ENCODE results near the gene CPM.

The CPM gene

DNA sequence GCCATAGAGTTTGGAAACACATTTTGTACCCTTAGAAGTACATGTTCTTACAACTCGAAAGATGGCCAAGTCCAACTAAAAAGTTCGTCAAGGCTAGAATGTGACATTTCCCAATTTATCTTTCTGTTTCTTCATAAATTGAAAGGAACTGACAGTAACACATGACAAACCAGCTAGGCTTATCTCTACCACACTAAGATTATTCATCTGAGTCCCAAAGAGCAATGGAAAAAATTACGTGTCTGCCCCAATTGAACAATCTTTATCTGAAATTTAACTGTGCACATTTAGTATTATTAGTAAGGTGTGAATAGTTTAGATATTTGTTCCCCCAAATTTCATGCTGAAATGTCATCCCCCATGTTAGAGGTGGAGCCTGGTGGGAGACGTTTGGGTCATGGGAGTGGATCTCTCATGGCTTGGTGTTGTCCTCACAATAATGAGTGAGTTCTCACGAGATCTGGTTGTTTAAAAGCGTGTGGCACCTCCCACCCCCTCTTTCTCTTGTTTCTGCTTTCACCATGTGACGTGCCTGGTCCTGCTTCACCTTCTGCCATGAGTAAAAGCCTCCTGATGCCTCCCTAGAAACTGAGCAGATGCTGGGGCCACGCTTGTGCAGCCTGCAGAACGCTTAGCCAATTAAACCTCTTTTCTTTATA is 13.3 kb downstream of the CPM start:
- Histone ChIP-seq H3K4me3 (ENCODE audit: low read length) (no peak overlapping the region), H3K9ac (ENCODE audit: low read length) (no peak overlapping the region)

DNA sequence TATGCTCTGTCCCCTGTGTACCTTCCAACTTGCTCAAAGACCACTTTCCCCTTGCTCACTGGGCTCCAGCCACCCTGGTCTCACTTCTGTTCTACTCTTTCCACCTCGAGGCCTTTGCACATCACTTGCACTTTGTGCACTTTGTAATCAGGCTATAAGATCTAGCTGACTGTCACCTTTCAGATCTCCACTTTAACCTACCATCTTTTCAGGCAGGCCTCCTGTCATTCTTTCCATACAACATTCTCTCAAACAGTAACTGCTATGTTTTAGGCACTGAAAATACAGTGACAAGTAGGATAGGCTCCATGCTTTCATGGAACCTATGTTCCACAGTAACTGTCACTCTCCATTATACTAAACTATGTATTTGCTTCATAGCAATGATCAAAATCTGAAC is 14.0 kb downstream of the CPM start:
- TF ChIP-seq EZH2 (optimal IDR thresholded peaks at IDR 0.05; ENCODE audit: low read depth, low read length) (no peak), CTCF (IDR thresholded peaks at IDR 0.05; ENCODE audit: low read length) (no peak), EZH2phosphoT487 (IDR thresholded peaks at IDR 0.05; ENCODE audit: low read length) (no peak)
- H3K27me3 ChIP-seq (replicated peaks; ENCODE audit: insufficient read depth, low read length), result no peaks in the 10 kb centered on the region
- H4K20me1 ChIP-seq (ENCODE audit: insufficient read depth, low read length), result no peaks in the 10 kb centered on the region
- H3K9ac ChIP-seq (ENCODE audit: low read length), result no peak overlapping the region
- no peak overlapping the region for H2AFZ ChIP-seq (ENCODE audit: low read length)
- no peaks in the 10 kb centered on the region for H3K4me1 ChIP-seq (ENCODE audit: low read length)
- H3K27ac ChIP-seq (ENCODE audit: low read length), result no peak overlapping the region
- no peaks in the 10 kb centered on the region for H3K36me3 ChIP-seq (replicated peaks; ENCODE audit: insufficient read depth, low read length)
- no peak overlapping the region for H3K4me3 ChIP-seq (ENCODE audit: low read length)
- H3K9me3 ChIP-seq (replicated peaks; ENCODE audit: insufficient read depth, low read length), result no peaks in the 10 kb centered on the region
- H3K9me2 ChIP-seq (replicated peaks; ENCODE audit: insufficient read depth, low read length), result no peaks in the 10 kb centered on the region
- H3F3A ChIP-seq (ENCODE audit: insufficient read depth, low read length), result no peaks in the 10 kb centered on the region
- DNase-seq, result no peak
- no peak overlapping the region for H3K4me2 ChIP-seq (ENCODE audit: low read depth, low read length)
- no peaks in the 10 kb centered on the region for H3K79me2 ChIP-seq (ENCODE audit: low read length)

More for the DNA sequence above, 13.3 kb downstream of the CPM start:
- no peaks in the 10 kb centered on the region for H3K9me2 ChIP-seq (replicated peaks; ENCODE audit: insufficient read depth, low read length)
- no peaks in the 10 kb centered on the region for H3K36me3 ChIP-seq (replicated peaks; ENCODE audit: insufficient read depth, low read length)
- H3K4me2 ChIP-seq (ENCODE audit: low read depth, low read length), result no peak overlapping the region
- no peaks in the 10 kb centered on the region for H4K20me1 ChIP-seq (ENCODE audit: insufficient read depth, low read length)
- H3F3A ChIP-seq (ENCODE audit: insufficient read depth, low read length), result no peaks in the 10 kb centered on the region
- no peaks in the 10 kb centered on the region for H3K79me2 ChIP-seq (ENCODE audit: low read length)
- no peak overlapping the region for H2AFZ ChIP-seq (ENCODE audit: low read length)
- H3K27me3 ChIP-seq (replicated peaks; ENCODE audit: insufficient read depth, low read length), result no peaks in the 10 kb centered on the region
- no peaks in the 10 kb centered on the region for H3K9me3 ChIP-seq (replicated peaks; ENCODE audit: insufficient read depth, low read length)
- DNase-seq, result no peak
- TF ChIP-seq EZH2 (optimal IDR thresholded peaks at IDR 0.05; ENCODE audit: low read depth, low read length), result no peak
- H3K27ac ChIP-seq (ENCODE audit: low read length), result no peak overlapping the region
- no peaks in the 10 kb centered on the region for H3K4me1 ChIP-seq (ENCODE audit: low read length)

- no peak overlapping the region for H3K4me2 ChIP-seq (ENCODE audit: low read depth, low read length)
- H3K4me1 ChIP-seq (ENCODE audit: low read length), result no peaks in the 10 kb centered on the region
- no peaks in the 10 kb centered on the region for H3K9me2 ChIP-seq (replicated peaks; ENCODE audit: insufficient read depth, low read length)
- H3K36me3 ChIP-seq (replicated peaks; ENCODE audit: insufficient read depth, low read length), result no peaks in the 10 kb centered on the region
- H3K27ac ChIP-seq (ENCODE audit: low read length), result no peak overlapping the region
- no peak for TF ChIP-seq EZH2 (optimal IDR thresholded peaks at IDR 0.05; ENCODE audit: low read depth, low read length)
- no peak for TF ChIP-seq CTCF (IDR thresholded peaks at IDR 0.05; ENCODE audit: low read length)
- no peak for TF ChIP-seq EZH2phosphoT487 (IDR thresholded peaks at IDR 0.05; ENCODE audit: low read length)
- no peak overlapping the region for H2AFZ ChIP-seq (ENCODE audit: low read length)
- no peak overlapping the region for H3K9ac ChIP-seq (ENCODE audit: low read length)
- H3K4me3 ChIP-seq (ENCODE audit: low read length), result no peak overlapping the region
- no peaks in the 10 kb centered on the region for H4K20me1 ChIP-seq (ENCODE audit: insufficient read depth, low read length)
- no peak for DNase-seq
- H3K9me3 ChIP-seq (replicated peaks; ENCODE audit: insufficient read depth, low read length), result no peaks in the 10 kb centered on the region
- H3K79me2 ChIP-seq (ENCODE audit: low read length), result no peaks in the 10 kb centered on the region
- no peaks in the 10 kb centered on the region for H3K27me3 ChIP-seq (replicated peaks; ENCODE audit: insufficient read depth, low read length)
- H3F3A ChIP-seq (ENCODE audit: insufficient read depth, low read length), result no peaks in the 10 kb centered on the region
Measured at GRCh38 chr12:68915055-68915454, 17.9 kb downstream of the CPM start.

GRCh38 chr12:68913682-68914081 is 19.3 kb downstream of the CPM start:
- no peak overlapping the region for H3K4me3 ChIP-seq (ENCODE audit: low read length)
- no peak overlapping the region for H2AFZ ChIP-seq (ENCODE audit: low read length)
- H3K4me1 ChIP-seq (ENCODE audit: low read length), result no peaks in the 10 kb centered on the region
- no peak overlapping the region for H3K27ac ChIP-seq (ENCODE audit: low read length)
- no peak for DNase-seq
- H3K36me3 ChIP-seq (replicated peaks; ENCODE audit: insufficient read depth, low read length), result no peaks in the 10 kb centered on the region
- no peaks in the 10 kb centered on the region for H3F3A ChIP-seq (ENCODE audit: insufficient read depth, low read length)
- no peaks in the 10 kb centered on the region for H3K9me3 ChIP-seq (replicated peaks; ENCODE audit: insufficient read depth, low read length)
- H3K4me2 ChIP-seq (ENCODE audit: low read depth, low read length), result no peak overlapping the region
- no peak overlapping the region for H3K9ac ChIP-seq (ENCODE audit: low read length)
- H3K27me3 ChIP-seq (replicated peaks; ENCODE audit: insufficient read depth, low read length), result no peaks in the 10 kb centered on the region
- TF ChIP-seq EZH2phosphoT487 (IDR thresholded peaks at IDR 0.05; ENCODE audit: low read length), result no peak
- H3K79me2 ChIP-seq (ENCODE audit: low read length), result no peaks in the 10 kb centered on the region
- H3K9me2 ChIP-seq (replicated peaks; ENCODE audit: insufficient read depth, low read length), result no peaks in the 10 kb centered on the region
- no peaks in the 10 kb centered on the region for H4K20me1 ChIP-seq (ENCODE audit: insufficient read depth, low read length)

All from MM.1S (cell line).